ENCODE data around the gene ZC3H7A.

The ZC3H7A gene

DNA sequence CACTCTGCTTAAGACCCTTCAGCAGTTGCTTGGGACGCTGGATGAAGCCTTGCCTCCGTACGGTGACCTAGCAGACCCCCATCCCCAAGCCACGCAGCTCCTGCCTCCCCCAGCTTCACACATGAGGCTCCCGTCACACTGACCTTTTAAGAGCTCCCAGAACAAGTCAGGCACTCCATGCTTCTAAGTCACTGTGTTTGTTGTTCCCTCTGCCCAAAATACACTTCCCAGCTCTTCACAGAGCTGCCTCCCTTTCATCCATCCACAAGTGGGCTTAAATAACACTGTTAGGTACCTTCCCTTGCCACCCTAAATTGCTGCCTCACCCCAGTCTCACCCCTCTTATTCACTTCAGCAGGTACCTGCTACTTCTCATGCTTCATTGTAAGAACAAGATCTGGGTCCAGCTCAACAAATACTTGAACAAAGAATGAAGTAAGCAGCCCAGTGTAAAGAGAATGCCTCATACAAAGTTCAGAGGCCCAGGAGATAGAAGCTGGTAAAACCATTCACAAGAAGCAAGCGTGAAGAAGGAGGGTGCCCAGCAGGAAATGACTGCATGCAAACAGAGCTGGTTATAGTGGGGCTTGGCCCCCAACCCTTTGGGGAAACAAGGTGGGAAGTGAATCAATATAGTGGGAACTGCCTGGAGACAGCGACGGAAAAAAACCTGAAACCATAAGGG, 5.8 kb downstream of the ZC3H7A start:
- TF ChIP-seq GATA2 (IDR thresholded peaks at IDR 0.05; ENCODE audit: low read depth, low read length), result no peak
- no peak for TF ChIP-seq GATA3 (IDR thresholded peaks at IDR 0.05; ENCODE audit: low read depth, low read length)

DNA sequence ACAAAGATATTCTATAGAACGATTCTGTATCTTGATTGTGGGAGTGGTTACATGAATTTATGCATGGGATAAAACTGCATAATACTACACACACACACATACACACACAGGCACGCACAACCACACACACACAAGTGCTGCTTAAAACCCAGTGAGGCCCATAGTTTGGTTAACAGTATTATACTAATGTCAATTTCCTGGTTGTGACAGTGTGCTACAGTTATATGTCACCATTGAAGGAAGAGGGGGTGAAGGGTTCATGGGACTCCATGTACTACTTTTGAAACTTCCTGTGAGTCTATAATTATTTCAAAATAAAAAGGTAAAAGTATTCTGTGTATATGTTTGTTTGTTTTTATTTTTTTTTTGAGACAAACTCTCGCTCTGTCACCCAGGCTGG, 8.1 kb downstream of the ZC3H7A start:
- TF ChIP-seq GATA3 (IDR thresholded peaks at IDR 0.05; ENCODE audit: low read depth, low read length) (no peak), GATA2 (IDR thresholded peaks at IDR 0.05; ENCODE audit: low read depth, low read length) (no peak)

DNA sequence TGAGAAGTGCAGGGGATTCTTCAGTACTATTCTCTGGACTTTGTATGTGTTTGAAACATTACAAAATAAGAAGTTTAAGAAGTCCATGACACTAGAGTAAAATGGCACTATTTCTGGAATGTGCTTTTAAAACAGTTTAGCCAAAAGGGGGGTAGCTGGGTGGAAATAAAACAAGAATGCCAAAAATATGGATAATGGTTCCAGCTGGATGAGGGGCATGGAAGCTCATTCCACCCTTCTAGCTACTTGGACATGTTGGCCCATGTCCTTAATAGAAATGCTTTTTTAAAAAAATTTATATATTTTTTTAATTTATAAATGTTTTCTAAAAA, 13.1 kb downstream of the ZC3H7A start:
- no peak for TF ChIP-seq GATA2 (IDR thresholded peaks at IDR 0.05; ENCODE audit: low read depth, low read length)
- TF ChIP-seq GATA3 (IDR thresholded peaks at IDR 0.05; ENCODE audit: low read depth, low read length), result no peak

DNA sequence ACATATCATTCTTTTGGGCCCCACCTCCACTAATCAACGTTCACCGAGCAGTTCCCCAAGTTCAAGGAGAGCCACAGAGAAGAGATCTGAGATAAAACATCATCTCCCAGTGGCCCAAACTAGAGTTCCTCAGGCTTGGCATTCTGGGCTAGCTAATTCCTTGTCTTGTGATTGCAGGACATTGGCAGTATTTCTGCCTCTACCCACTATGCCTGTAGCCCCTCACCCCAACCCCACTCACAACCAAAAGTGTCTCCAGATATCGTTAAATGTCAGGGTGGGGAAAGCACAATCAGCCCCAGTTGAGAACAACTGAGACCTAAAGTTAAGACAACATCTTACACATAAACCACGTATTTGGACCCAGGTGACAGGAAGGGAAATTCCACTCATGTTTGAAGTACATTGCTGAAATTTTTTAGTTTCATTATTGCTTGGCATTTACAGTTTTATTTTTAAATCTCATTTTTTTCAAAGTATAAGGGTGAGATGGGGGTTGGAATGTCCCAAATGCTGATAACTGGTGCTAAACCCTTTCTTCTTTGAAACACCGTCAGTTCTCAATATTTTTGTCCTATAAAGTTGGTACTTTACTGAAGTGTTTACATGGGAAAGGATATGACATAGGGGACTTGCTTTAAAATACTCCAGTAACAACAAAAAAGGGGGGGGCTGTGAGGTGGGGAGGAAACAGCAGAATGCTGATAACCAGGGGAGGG, 13.6 kb downstream of the ZC3H7A start:
- TF ChIP-seq GATA2 (IDR thresholded peaks at IDR 0.05; ENCODE audit: low read depth, low read length), result no peak
- TF ChIP-seq GATA3 (IDR thresholded peaks at IDR 0.05; ENCODE audit: low read depth, low read length), result no peak

DNA sequence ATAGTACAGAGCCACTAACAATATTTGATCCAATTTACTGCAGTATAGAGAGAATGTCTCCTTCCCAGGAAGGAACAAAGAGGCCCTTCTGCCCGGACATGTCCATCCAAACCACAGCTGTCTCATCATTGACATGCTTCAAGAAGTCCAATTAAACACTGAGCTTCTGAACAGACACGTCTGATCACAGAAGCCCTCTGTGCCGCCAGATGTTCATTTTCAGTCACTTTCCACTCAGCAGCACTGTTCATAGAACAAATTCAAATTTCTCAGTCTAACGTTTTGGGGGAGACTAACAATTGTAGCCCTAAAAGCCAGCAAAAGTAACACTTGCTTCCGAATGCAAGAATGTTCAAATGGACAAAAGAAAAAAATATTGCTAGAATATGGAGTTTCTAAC, 15.3 kb downstream of the ZC3H7A start:
- TF ChIP-seq GATA3 (IDR thresholded peaks at IDR 0.05; ENCODE audit: low read depth, low read length), result no peak
- no peak for TF ChIP-seq GATA2 (IDR thresholded peaks at IDR 0.05; ENCODE audit: low read depth, low read length)

DNA sequence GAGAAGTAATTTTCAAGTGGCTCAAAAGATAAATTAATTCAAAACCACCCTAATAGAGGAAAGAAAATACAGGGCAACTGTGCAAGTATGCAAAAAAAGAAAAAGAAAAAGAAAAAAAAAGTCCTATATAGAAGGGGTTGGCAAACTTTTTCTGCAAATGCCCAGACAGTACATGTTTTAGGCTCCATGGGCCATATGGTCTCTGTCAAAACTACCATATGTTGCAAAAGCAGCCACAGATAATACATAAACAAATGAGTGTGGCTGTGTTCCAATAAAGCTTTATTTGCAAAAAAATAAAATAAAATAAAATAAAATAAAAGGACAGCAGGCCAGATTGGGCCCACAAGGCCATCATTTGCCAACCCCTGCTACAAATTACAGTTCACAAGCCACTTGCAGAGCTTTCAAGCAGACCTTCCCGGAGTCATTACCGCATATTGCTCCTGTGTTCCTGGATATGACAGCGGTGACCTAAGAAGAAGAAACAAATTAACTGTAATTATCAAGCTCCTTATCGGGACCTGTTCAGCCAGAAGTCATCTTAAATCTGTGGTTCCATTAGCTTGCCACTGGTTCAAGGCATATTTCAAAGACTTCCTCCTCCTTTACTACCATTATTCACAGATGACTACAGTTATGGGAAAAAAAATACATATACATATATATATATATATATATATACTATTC, 15.9 kb downstream of the ZC3H7A start:
- no peak for TF ChIP-seq GATA2 (IDR thresholded peaks at IDR 0.05; ENCODE audit: low read depth, low read length)
- TF ChIP-seq GATA3 (IDR thresholded peaks at IDR 0.05; ENCODE audit: low read depth, low read length), result no peak

DNA sequence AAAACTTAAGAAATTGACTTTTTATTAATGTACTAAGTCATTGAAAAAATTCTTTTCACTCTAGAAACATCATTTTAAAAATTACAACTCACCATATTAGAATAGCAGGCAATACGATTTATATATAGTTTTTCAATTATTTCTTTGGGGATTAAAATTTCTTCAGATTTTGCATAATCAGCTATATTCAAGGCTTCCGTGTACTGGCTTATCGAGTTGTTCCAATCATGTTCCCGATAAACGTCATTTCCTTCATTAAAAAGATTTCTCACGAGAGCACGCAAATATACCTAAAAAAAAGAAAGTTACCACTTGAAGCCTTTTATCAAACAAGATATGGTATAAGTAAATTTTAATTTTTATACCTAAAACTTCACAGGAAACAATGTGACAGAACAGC, 18.0 kb downstream of the ZC3H7A start:
- no peak for TF ChIP-seq GATA3 (IDR thresholded peaks at IDR 0.05; ENCODE audit: low read depth, low read length)
- TF ChIP-seq GATA2 (IDR thresholded peaks at IDR 0.05; ENCODE audit: low read depth, low read length), result no peak

DNA sequence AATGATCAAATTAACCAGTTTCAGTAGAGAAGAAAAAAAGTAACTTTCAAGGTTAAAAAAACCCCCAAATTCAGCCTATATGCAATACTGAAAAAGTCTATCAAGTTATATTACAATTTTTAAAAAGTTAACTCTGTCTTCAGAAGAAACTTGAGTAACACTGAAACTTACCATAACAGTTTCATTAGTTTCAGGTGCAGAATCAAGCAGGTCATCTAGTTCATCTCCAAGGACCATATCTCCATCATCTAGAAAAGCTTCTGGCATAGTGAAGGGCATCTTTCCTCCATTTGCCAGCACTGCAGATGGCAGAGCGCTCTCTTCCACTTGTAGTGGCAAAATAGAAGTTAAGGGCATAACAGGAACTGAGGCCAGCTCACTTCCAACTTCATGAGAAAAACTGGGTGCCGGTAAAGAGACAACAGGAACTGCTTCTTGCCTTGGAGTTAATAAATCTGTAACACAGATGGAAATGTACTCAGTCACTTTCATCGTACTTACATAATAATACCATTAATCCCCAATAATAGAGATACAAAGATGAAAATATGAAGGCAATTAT, 22.9 kb downstream of the ZC3H7A start:
- no peak for TF ChIP-seq GATA2 (IDR thresholded peaks at IDR 0.05; ENCODE audit: low read depth, low read length)
- TF ChIP-seq GATA3 (IDR thresholded peaks at IDR 0.05; ENCODE audit: low read depth, low read length), result no peak

DNA sequence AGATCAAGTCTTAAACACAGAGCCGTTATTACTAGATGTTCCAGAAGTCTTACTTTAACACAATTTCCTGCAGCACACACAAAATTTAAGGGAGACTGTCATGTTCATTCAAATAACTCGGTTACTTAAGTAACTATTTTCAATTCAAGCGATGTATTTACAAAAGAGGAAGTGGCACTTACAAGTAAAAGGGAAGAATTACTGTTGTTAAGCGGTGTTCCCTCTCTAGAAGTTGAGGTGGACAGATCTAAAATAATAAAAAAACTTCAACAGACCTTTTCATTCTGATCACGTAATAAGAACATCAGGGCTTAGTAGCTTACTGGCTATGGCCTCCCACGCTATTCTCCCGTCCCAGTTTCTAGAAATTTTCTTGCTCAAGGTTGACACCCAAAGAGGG, 28.2 kb downstream of the ZC3H7A start:
- TF ChIP-seq GATA2 (IDR thresholded peaks at IDR 0.05; ENCODE audit: low read depth, low read length) (no peak), GATA3 (IDR thresholded peaks at IDR 0.05; ENCODE audit: low read depth, low read length) (no peak)

DNA sequence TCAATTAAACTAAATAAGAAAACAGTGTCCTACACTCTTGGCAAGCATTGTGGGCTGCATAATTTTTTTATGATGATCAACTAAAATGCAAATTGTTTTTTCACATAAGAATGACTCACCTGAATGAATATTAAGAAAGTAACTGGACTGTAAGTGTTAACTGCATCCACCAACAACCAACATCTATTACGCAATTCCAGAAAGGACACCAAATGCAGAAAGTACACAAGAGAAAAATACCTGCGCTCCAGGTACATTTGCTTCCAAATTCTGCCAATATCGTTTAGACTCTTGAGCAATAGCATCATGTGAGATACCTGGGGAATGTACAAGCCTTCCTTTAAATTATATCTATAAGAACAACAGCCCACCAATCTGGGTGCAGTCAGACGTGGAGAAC, 34.6 kb downstream of the ZC3H7A start:
- TF ChIP-seq GATA3 (IDR thresholded peaks at IDR 0.05; ENCODE audit: low read depth, low read length) (no peak), GATA2 (IDR thresholded peaks at IDR 0.05; ENCODE audit: low read depth, low read length) (no peak)

DNA sequence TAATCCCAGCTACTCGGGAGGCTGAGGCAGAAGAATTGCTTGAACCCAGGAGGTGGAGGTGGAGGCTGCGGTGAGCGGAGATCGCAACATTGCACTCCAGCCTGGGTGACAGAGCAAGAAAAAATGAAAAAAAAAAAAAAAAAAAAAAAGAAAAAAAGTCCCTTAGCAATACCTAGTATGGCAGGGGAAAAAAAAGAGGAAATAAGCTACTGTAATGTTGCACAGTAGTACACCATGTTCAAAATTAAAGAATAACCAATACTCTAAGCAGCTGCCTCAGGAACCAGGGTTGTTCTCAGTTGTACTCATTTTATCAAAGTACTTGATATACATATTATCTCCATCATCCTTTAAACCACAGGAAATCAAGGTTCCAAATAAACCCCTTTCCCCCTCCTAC, 37.1 kb downstream of the ZC3H7A start:
- no peak for TF ChIP-seq GATA3 (IDR thresholded peaks at IDR 0.05; ENCODE audit: low read depth, low read length)
- no peak for TF ChIP-seq GATA2 (IDR thresholded peaks at IDR 0.05; ENCODE audit: low read depth, low read length)

DNA sequence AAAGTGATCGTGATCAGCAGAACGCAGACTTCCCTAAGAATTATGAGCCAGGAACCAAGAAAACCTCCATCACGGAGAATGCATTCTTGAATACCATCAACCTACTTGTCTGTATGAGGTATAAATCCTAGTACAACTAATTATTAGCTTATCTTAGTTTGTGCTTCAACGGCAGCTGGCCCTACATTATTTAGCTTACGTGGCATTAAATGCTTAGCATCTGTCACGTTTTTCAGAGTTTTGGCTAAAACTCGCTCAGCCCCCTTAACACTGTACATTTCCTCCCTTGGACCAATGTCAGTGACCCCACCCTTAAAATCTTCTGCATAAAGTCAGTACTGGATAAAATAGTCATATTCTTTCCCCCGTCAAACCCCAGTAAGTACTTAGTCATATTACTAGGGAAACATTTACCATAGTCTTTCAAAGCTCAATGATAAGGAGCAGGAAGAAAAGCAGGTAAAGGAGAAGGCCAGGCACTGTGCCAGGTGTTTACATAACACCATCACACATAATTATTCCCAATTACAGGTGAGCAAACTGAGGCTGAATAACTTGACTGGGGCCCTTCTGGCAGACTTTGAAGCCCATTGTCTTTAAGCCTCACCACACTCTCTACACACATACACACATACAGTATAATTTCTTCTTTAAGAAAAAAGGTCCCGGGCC, 37.8 kb downstream of the ZC3H7A start:
- TF ChIP-seq GATA2 (IDR thresholded peaks at IDR 0.05; ENCODE audit: low read depth, low read length) (no peak), GATA3 (IDR thresholded peaks at IDR 0.05; ENCODE audit: low read depth, low read length) (no peak)

DNA sequence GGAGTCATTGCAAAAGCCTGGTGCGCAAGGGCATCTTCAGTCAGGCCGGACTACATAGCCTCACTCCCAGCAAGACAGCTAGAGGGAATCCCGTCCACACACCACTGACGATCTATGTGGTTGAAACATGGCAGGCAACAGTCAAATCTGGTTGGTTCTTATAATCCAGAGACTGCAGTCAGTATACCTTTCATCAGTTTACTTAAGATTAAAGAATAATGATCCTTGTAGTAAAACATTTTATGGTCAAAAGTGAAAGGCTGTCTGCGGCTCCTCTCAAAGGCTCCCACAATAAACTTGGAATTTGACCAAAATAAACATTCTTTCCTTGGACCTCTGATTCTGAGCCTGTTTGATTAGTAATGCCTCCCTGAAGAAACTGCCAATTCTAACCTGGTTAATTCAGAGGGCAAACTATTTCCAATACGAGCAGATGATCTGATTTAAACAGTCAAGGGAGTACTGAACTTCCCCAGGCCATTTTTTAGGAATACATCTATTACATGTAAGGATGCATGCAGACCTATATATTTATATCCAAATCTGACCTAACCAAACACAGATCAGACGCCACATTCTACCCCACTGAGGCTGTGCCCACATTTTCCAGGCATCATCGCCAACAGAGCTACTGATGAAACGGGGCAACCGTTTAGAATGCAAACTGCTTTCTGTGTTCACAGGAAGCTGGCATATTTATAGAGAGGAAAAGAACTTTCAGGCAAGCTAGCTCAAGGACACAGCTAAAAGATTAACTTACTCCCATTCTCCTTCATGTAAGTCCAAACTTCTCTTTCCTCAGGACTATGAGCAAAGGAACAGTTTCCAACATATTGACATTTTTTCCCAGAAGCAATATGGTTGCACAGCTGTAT, 39.1 kb downstream of the ZC3H7A start:
- TF ChIP-seq GATA3 (IDR thresholded peaks at IDR 0.05; ENCODE audit: low read depth, low read length) (no peak), GATA2 (IDR thresholded peaks at IDR 0.05; ENCODE audit: low read depth, low read length) (no peak)

Measured in SH-SY5Y (cell line).